ENCODE measurements around the gene TMCC1.

Gene TMCC1

GRCh38 chr3:129638481-129638880 lies 255.0 kb downstream of the TMCC1 start:
- ChIA-PET CTCF (interaction anchor here (0.8 kb wide), 1 partner anchor 10 kb away, joined by 3 read pairs; no protein-coding TSS in a partner anchor), POLR2A (no interaction called here)
- TF ChIP-seq CTCF (IDR thresholded peaks at IDR 0.05; ENCODE audit: control extremely low read depth, extremely low read depth, low read depth, missing control alignments), result no peak
- no peak for DNase-seq (ENCODE audit: extremely low spot score)

GRCh38 chr3:129636082-129636481 lies 257.4 kb downstream of the TMCC1 start:
- no peak for TF ChIP-seq CTCF (IDR thresholded peaks at IDR 0.05; ENCODE audit: control extremely low read depth, extremely low read depth, low read depth, missing control alignments)
- no peak for DNase-seq (ENCODE audit: extremely low spot score)
- ChIA-PET CTCF (interaction anchor here (1.0 kb wide), 2 partner anchors 11 to 146 kb away, joined by 3 read pairs; no protein-coding TSS in a partner anchor), POLR2A (no interaction called here)

- DNase-seq (ENCODE audit: extremely low spot score), result no peak
- TF ChIP-seq CTCF (IDR thresholded peaks at IDR 0.05; ENCODE audit: control extremely low read depth, extremely low read depth, low read depth, missing control alignments), result no peak
- ChIA-PET POLR2A (no interaction called here), CTCF (interaction anchor here (0.8 to 1.6 kb wide), 6 partner anchors 12 to 306 kb away, joined by 3 to 5 read pairs (median 3); no protein-coding TSS in a partner anchor)
These were observed 257.9 kb downstream of the TMCC1 start for GRCh38 chr3:129635656-129636055.

GRCh38 chr3:129633751-129634481 lies 259.6 kb downstream of the TMCC1 start:
- TF ChIP-seq CTCF (IDR thresholded peaks at IDR 0.05; ENCODE audit: control extremely low read depth, extremely low read depth, low read depth, missing control alignments), result no peak
- no peak for DNase-seq (ENCODE audit: extremely low spot score)
- ChIA-PET CTCF (interaction anchor here (1.6 kb wide), 1 partner anchor 16 kb away, joined by 5 read pairs; no protein-coding TSS in a partner anchor), POLR2A (no interaction called here)

- CTCF ChIA-PET, result interaction anchor here (1.0 to 1.6 kb wide), 2 partner anchors 13 to 196 kb away, joined by 3 read pairs; no protein-coding TSS in a partner anchor
- POLR2A ChIA-PET, result no interaction called here
These were observed 260.5 kb downstream of the TMCC1 start for GRCh38 chr3:129632977-129633376.

GRCh38 chr3:129632556-129632955 lies 261.0 kb downstream of the TMCC1 start:
- POLR2A ChIA-PET, result no interaction called here
- TF ChIP-seq CTCF (IDR thresholded peaks at IDR 0.05; ENCODE audit: control extremely low read depth, extremely low read depth, low read depth, missing control alignments), result no peak
- no peak for DNase-seq (ENCODE audit: extremely low spot score)
- CTCF ChIA-PET, result interaction anchor here (1.0 to 1.6 kb wide), 2 partner anchors 13 to 197 kb away, joined by 3 read pairs; no protein-coding TSS in a partner anchor

More at GRCh38 chr3:129632977-129633376, 260.5 kb downstream of the TMCC1 start:
- DNase-seq (ENCODE audit: extremely low spot score), result no peak
- no peak for TF ChIP-seq CTCF (IDR thresholded peaks at IDR 0.05; ENCODE audit: control extremely low read depth, extremely low read depth, low read depth, missing control alignments)
